Measurements from ENCODE around the gene WNT7B.

Gene WNT7B

DNA sequence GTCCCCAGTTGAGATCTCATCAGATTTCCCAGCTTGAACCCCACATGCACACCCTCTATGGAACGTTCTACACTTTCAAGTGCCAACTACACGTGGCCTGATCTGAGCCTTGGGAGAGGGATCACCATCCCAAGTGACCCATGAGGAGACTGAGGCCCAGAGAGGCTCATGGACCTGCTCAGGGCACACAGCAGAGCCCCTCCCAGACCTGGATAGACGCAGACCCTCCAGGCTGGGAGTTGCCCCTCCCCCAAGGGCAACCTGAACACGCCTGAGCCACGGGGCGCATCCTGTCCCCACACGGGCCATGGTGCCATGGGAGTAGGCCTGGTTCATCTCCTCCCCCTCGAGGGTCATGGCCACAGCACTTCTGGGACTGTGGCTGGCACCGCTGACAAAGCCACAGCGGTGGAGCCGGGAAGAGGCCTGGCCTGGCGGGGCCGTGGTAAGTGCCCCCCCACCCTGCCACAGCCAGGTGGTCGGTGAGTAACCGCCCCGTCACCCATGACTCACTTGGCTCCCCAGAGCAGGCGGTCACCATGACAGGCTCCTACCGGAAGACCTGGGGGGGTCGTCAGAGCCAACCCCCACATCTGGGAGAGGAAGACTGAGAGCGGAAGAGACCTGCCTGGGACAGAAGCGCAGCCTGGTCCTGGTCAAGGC lies 8.1 kb downstream of the WNT7B start:
- no peak for DNase-seq (ENCODE audit: low spot score in 2 of 2)
- in situ Hi-C loops (cut with MboI; ENCODE audit: low sequenced_read_pairs) = loop anchor here (5.0 to 10.0 kb wide), 4 partner anchors 104 to 704 kb away; no protein-coding TSS in a partner anchor
- Histone ChIP-seq H3K9me3 (no peaks in the 10 kb centered on the region), H3K36me3 (replicated peaks) (no peaks in the 10 kb centered on the region), H3K4me1 (no peaks in the 10 kb centered on the region), H3K27me3 (ENCODE audit: low read depth) (peaks cover 38% of the 10 kb centered on the region), H3K4me3 (no peak overlapping the region)

- H3K4me1 ChIP-seq = no peaks in the 10 kb centered on the region
- H3K4me3 ChIP-seq = no peak overlapping the region
- peaks cover 31% of the 10 kb centered on the region for H3K27me3 ChIP-seq (ENCODE audit: low read depth)
- H3K36me3 ChIP-seq (replicated peaks) = no peaks in the 10 kb centered on the region
- DNase-seq (ENCODE audit: low spot score in 2 of 2) = no peak
- H3K9me3 ChIP-seq = no peaks in the 10 kb centered on the region
- in situ Hi-C loops (cut with MboI; ENCODE audit: low sequenced_read_pairs) = loop anchor here (5.0 to 10.0 kb wide), 4 partner anchors 103 to 703 kb away; no protein-coding TSS in a partner anchor
Measured at GRCh38 chr22:45968003-45968650, 8.8 kb downstream of the WNT7B start.

DNA sequence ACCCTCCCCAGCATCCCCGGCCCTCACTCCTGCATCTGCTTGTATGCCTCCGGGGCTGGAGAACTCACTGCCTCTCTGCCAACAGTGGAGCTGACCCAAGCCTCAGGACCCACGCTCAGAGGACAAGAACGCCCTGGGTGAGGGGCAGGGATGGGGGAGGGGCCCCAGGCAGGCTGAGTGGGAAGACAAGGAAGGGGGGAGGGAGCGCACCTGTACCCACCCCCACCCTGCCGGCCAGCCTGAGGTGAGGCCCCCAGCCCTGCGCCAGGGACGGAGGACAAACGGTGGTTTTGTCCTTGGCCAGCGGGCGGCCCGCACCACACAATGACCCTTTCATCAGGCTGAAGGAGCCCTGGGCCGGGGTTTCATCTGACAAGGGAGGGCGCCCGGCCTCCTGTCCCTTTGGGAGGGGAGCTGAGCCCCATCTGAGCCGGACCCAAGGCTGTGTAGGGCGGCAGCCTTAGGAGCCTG lies 10.0 kb downstream of the WNT7B start:
- in situ Hi-C loops (cut with MboI; ENCODE audit: low sequenced_read_pairs) = loop anchor here (5.0 to 10.0 kb wide), 4 partner anchors 102 to 702 kb away; no protein-coding TSS in a partner anchor
- H3K27me3 ChIP-seq (ENCODE audit: low read depth) = peaks cover 21% of the 10 kb centered on the region
- no peaks in the 10 kb centered on the region for H3K9me3 ChIP-seq
- no peaks in the 10 kb centered on the region for H3K4me1 ChIP-seq
- no peak overlapping the region for H3K4me3 ChIP-seq
- H3K36me3 ChIP-seq (replicated peaks) = no peaks in the 10 kb centered on the region
- DNase-seq (ENCODE audit: low spot score in 2 of 2) = no peak

DNA sequence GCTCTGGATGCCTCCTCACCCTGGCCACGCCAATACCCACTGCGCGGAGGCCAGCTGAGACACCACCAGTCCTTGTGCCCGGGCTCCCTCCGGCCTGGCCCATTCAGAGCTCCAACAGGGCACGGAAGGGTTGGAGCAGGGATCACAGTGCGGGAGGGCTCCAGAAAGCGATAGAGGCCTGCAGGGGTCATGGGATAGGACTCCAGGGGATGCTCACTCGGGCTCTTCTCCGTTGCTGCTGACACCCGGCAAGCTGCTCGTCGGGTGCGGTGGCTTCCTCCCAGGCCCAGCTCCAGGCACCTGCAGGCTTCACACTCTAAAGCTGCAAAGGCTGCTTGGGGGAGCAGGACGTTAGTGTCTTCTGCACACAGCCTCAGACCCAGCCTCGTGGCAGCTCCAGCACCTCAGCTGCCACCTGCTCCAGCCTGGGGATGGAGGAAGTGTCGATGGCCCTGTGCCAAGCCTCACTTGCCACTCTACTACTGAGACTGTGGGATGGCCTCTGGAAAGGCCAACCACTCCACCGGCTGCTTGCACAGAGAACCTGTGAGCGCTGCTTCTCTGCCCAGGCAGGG lies 10.6 kb downstream of the WNT7B start:
- no peak for DNase-seq (ENCODE audit: low spot score in 2 of 2)
- no peaks in the 10 kb centered on the region for H3K9me3 ChIP-seq
- in situ Hi-C loops (cut with MboI; ENCODE audit: low sequenced_read_pairs) = loop anchor here (5.0 to 10.0 kb wide), 4 partner anchors 102 to 702 kb away; no protein-coding TSS in a partner anchor
- H3K4me3 ChIP-seq = no peak overlapping the region
- H3K4me1 ChIP-seq = no peaks in the 10 kb centered on the region
- no peaks in the 10 kb centered on the region for H3K36me3 ChIP-seq (replicated peaks)
- H3K27me3 ChIP-seq (ENCODE audit: low read depth) = peaks cover 17% of the 10 kb centered on the region

GRCh38 chr22:45965563-45965962 lies 11.4 kb downstream of the WNT7B start:
- H3K27me3 ChIP-seq (ENCODE audit: low read depth) = peaks cover 8% of the 10 kb centered on the region
- no peak for DNase-seq (ENCODE audit: low spot score in 2 of 2)
- no peaks in the 10 kb centered on the region for H3K36me3 ChIP-seq (replicated peaks)
- in situ Hi-C loops (cut with MboI; ENCODE audit: low sequenced_read_pairs) = loop anchor here (5.0 to 10.0 kb wide), 4 partner anchors 101 to 701 kb away; no protein-coding TSS in a partner anchor
- no peak overlapping the region for H3K4me3 ChIP-seq
- no peaks in the 10 kb centered on the region for H3K9me3 ChIP-seq
- no peaks in the 10 kb centered on the region for H3K4me1 ChIP-seq

DNA sequence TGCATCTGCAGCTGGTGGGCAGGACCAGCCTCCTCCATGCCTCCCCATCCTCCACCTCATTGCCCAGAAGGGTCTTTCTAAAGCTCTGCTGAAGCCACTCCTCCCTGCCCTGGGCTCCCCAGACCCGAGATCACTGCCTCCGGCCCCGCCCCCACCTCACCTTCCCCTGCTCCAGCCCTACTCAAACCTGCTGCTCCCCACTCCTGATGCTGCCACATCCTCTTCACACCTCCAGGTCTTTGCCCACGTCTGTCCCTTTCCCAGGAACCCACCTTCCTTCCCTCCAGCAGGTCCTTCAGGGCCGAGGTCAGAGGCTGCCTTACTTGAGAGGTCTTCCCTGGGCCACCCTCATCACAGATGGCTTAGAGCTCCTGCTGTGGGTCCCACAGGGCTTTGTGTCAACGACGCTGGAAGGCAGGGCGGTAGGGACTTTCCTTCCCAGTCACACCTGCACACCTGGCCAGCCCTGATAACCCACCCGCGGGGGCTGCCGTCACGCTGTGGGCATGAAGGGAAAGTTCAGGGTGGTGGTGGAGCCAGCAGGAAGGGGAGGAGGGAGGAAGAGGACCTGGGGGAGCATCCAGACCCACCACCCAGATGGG lies 11.9 kb downstream of the WNT7B start:
- no peak for DNase-seq (ENCODE audit: low spot score in 2 of 2)
- Histone ChIP-seq H3K4me3 (no peak overlapping the region), H3K4me1 (no peaks in the 10 kb centered on the region), H3K27me3 (ENCODE audit: low read depth) (peaks cover 3% of the 10 kb centered on the region; the same call in 1 of the 2 replicates), H3K36me3 (replicated peaks) (no peaks in the 10 kb centered on the region), H3K9me3 (no peaks in the 10 kb centered on the region)
- in situ Hi-C loops (cut with MboI; ENCODE audit: low sequenced_read_pairs) = loop anchor here (5.0 to 10.0 kb wide), 4 partner anchors 100 to 700 kb away; no protein-coding TSS in a partner anchor

DNA sequence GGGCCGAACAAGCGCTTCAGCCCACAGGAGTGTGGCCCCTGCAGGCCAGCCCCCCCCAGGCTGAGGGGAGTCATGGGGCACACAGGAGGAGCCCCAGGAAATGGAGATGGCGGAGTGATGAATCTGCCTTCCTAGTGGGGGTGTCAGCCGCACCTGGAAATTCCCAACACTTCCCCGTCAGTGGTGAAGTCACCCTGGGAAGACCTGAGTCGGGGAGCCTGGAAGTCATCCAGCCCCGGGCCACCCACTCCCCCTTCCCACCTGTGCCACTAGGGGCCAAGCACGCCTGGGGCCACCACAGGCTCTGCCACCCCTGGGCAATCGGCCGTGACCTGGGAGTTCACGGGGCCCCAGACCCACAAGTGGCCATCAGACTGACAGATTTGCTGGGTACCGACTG lies 12.6 kb downstream of the WNT7B start:
- Histone ChIP-seq H3K4me1 (no peaks in the 10 kb centered on the region), H3K27me3 (ENCODE audit: low read depth) (no peaks in the 10 kb centered on the region), H3K9me3 (no peaks in the 10 kb centered on the region), H3K4me3 (no peak overlapping the region), H3K36me3 (replicated peaks) (no peaks in the 10 kb centered on the region)
- in situ Hi-C loops (cut with MboI; ENCODE audit: low sequenced_read_pairs) = loop anchor here (10.0 kb wide), 3 partner anchors 100 to 700 kb away; no protein-coding TSS in a partner anchor
- DNase-seq (ENCODE audit: low spot score in 2 of 2) = no peak

DNA sequence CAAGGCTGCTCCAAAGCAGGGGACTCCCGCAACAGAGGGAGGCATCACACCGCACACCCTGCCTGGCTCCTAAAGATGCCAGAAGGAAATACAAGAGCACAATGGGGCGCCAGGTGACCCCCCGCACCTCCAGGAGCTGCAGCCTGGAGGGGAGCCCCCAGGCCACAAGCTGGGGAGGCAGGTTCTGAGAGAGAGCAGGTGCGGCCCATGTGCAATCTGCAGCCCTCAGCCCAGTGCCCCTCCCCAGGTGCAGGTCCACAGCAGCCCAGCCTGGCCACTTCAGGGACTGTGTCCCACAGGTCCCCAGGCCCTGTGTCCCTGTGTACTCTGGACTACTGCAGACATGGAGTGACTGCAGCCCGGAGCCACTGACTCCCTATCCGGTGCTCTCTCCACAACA lies 13.1 kb downstream of the WNT7B start:
- H3K27me3 ChIP-seq (ENCODE audit: low read depth) = no peaks in the 10 kb centered on the region
- no peaks in the 10 kb centered on the region for H3K9me3 ChIP-seq
- no peak for DNase-seq (ENCODE audit: low spot score in 2 of 2)
- H3K4me1 ChIP-seq = no peaks in the 10 kb centered on the region
- no peak overlapping the region for H3K4me3 ChIP-seq
- in situ Hi-C loops (cut with MboI; ENCODE audit: low sequenced_read_pairs) = loop anchor here (10.0 kb wide), 3 partner anchors 99 to 699 kb away; no protein-coding TSS in a partner anchor
- no peaks in the 10 kb centered on the region for H3K36me3 ChIP-seq (replicated peaks)

GRCh38 chr22:45962756-45963324 lies 14.1 kb downstream of the WNT7B start:
- no peaks in the 10 kb centered on the region for H3K4me1 ChIP-seq
- no peaks in the 10 kb centered on the region for H3K36me3 ChIP-seq (replicated peaks)
- H3K4me3 ChIP-seq = no peak overlapping the region
- no peaks in the 10 kb centered on the region for H3K27me3 ChIP-seq (ENCODE audit: low read depth)
- in situ Hi-C loops (cut with MboI; ENCODE audit: low sequenced_read_pairs) = loop anchor here (10.0 kb wide), 3 partner anchors 98 to 698 kb away; no protein-coding TSS in a partner anchor
- H3K9me3 ChIP-seq = no peaks in the 10 kb centered on the region
- DNase-seq (ENCODE audit: low spot score in 2 of 2) = no peak

GRCh38 chr22:45962434-45962718 lies 14.6 kb downstream of the WNT7B start:
- no peaks in the 10 kb centered on the region for H3K4me1 ChIP-seq
- H3K27me3 ChIP-seq (ENCODE audit: low read depth) = no peaks in the 10 kb centered on the region
- H3K9me3 ChIP-seq = no peaks in the 10 kb centered on the region
- DNase-seq (ENCODE audit: low spot score in 2 of 2) = no peak
- in situ Hi-C loops (cut with MboI; ENCODE audit: low sequenced_read_pairs) = loop anchor here (10.0 kb wide), 3 partner anchors 98 to 698 kb away; no protein-coding TSS in a partner anchor
- no peak overlapping the region for H3K4me3 ChIP-seq
- no peaks in the 10 kb centered on the region for H3K36me3 ChIP-seq (replicated peaks)

DNA sequence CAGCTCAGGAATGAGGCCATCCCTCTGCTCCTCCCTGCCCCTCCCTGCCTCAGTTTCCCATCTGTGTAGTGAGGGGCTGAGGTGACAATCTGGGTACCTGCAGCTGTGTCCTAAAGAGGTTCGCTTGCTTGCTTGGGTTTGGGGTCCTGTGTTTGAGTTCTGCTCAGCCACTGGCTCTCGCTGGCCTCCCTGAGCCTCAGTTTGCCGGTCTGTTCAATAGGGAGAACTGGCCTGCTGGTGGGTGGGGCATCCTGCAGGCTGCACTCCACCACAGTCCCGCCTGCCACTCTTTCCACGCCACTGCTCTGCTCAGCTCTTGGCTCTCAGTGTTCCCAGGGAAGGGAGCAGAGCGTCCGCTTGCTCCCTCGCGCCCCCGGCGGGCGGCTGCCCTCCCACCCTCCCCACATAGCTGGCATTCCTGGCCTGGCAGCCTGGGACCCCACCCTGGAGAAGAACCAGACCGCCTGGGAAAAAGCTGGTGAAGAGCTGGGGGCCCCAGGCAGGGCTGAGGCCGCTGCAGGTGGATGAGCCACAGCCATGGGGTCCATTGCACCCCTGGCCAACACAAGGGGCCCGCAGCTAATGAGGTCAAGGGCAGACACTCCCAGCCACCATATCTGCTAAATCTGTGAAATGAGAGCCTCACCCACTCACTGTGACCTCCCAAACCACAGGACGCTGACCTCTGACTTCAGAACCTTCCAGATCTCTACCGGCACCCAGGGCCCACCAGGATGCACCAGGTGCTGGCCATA lies 15.1 kb downstream of the WNT7B start:
- in situ Hi-C loops (cut with MboI; ENCODE audit: low sequenced_read_pairs) = loop anchor here (10.0 kb wide), 3 partner anchors 97 to 697 kb away; no protein-coding TSS in a partner anchor
- Histone ChIP-seq H3K4me1 (no peaks in the 10 kb centered on the region), H3K36me3 (replicated peaks) (no peaks in the 10 kb centered on the region), H3K4me3 (no peak overlapping the region), H3K9me3 (no peaks in the 10 kb centered on the region), H3K27me3 (ENCODE audit: low read depth) (no peaks in the 10 kb centered on the region)
- DNase-seq (ENCODE audit: low spot score in 2 of 2) = no peak

DNA sequence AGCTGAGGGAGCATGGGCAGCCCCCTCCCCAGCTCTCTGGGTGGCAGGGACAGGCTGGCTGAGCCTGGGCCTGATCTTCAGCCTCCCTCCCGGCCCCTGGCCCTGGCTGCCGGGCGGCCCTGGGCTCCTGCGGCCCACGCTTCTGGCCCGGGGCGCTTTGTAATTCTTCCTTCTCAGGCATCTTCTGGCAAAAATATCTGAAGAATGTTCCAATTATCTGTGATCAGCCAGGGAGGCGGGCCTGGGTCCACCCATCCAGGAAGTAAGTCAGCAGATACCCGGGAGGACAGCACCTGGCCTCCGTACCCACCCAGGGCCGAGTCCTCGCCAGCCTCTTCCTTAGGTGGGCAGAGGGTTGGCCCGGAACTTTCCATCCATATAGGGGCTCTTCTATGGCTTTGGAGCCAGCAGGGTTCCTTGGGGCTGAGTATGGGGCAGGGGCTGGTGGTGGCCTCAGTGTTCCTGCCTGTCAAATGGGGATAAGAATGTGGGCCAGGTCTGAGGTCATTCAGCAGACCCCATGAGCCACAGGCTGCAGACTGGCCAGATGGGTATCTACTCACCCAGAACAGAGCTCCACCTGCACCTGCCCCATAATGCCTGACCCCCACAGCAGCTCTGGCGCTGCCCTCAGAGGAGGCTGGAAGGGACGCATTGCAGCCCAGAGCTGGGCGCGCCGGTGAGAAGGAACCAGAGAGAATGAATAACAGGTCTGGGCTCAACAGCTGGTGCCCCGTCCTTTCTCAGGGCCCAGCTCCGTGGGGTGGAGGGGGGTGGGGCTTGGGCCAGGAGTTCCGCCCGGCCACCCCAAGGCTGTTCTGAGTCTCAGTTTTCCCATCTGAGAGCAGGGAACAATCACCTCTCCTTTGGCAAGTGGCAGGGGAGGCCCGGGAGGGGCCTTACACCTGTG lies 16.2 kb downstream of the WNT7B start:
- in situ Hi-C loops (cut with MboI; ENCODE audit: low sequenced_read_pairs) = loop anchor here (10.0 kb wide), 3 partner anchors 96 to 696 kb away; no protein-coding TSS in a partner anchor
- DNase-seq (ENCODE audit: low spot score in 2 of 2) = no peak

More for the DNA sequence above, 16.2 kb downstream of the WNT7B start:
- H3K9me3 ChIP-seq = no peaks in the 10 kb centered on the region
- H3K27me3 ChIP-seq (ENCODE audit: low read depth) = no peaks in the 10 kb centered on the region
- H3K4me1 ChIP-seq = no peaks in the 10 kb centered on the region
- H3K36me3 ChIP-seq (replicated peaks) = no peaks in the 10 kb centered on the region
- H3K4me3 ChIP-seq = no peak overlapping the region
